Endothelial cell (in vitro differentiated cells): ENCODE results near the gene TOMM40. TPM values are rescaled to one million over a fixed set of nuclear protein-coding genes. Genes with fewer than 3 reads are reported as not detected.

Experiments
- DNase-seq: peaks from one replicate; pipeline ENCODE4 v3.0.0; 2021; ENCODE audit warnings: low spot score
- H3K27ac Mint-ChIP-seq: one replicate; pipeline ENCODE4 v1.8.0; 2021; ENCODE audit warnings: mixed read lengths, inconsistent platforms; ENCODE audit not compliant: unreplicated experiment
- H3K27me3 Mint-ChIP-seq: one replicate; pipeline ENCODE4 v1.8.0; 2021; ENCODE audit warnings: mild to moderate bottlenecking, moderate library complexity, mixed read lengths, inconsistent platforms; ENCODE audit not compliant: unreplicated experiment
- H3K36me3 Mint-ChIP-seq: one replicate; pipeline ENCODE4 v1.8.0; 2021; ENCODE audit warnings: mild to moderate bottlenecking, low read depth, mixed read lengths, inconsistent platforms; ENCODE audit not compliant: unreplicated experiment
- H3K4me1 Mint-ChIP-seq: one replicate; pipeline ENCODE4 v1.8.0; 2021; ENCODE audit warnings: mild to moderate bottlenecking, mixed read lengths, inconsistent platforms; ENCODE audit not compliant: unreplicated experiment
- H3K4me3 Mint-ChIP-seq: one replicate; pipeline ENCODE4 v1.8.0; 2021; ENCODE audit warnings: mild to moderate bottlenecking, mixed read lengths, inconsistent platforms; ENCODE audit not compliant: unreplicated experiment
- H3K9me3 Mint-ChIP-seq: one replicate; pipeline ENCODE4 v1.8.0; 2021; ENCODE audit warnings: mixed read lengths, inconsistent platforms; ENCODE audit not compliant: unreplicated experiment
- total RNA-seq: library from RNA; stranded (reverse); fragmentation: NEBNext Ultra II Directional; extraction: Animal tissue kit (Norgen Biotek cat#: 25700); gene quantifications from one replicate; pipeline ENCODE4 v1.2.1, GENCODE V29; 2021; ENCODE audit not compliant: unreplicated experiment
- TF ChIP-seq, protein P1 (sequence below): fragments of 200-600 bp; sonication (generic); IDR thresholded peaks from one replicate; pipeline ENCODE4 v1.5.0; 2021; ENCODE audit warnings: antibody characterized with exemption; ENCODE audit not compliant: unreplicated experiment

TOMM40 gene
- total RNA-seq, 1 donor from 2014 or later = 60.5 TPM

DNA sequence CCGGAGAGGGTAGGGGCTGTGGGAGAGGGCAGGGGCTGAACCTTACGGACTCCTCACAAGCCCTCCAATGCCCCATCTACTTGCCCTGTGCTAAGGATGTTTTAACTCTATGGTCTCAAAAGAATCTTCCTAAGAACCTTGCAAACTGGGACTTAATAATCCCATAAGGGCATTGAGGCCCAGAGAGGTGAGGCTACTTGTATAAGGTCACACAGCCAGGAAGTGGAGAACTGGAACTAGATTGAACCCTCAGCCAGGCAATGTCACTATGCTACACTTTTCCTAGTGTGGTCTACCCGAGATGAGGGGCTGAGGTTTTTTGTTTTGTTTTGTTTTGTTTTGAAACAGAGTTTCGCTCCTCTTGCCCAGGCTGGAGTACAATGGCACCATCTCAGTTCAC lies 40.5 kb downstream of the TOMM40 start:
- Mint-ChIP-seq H3K4me1 (peaks cover 4% of the 10 kb centered on the region), H3K27ac (no peak overlapping the region)

DNA sequence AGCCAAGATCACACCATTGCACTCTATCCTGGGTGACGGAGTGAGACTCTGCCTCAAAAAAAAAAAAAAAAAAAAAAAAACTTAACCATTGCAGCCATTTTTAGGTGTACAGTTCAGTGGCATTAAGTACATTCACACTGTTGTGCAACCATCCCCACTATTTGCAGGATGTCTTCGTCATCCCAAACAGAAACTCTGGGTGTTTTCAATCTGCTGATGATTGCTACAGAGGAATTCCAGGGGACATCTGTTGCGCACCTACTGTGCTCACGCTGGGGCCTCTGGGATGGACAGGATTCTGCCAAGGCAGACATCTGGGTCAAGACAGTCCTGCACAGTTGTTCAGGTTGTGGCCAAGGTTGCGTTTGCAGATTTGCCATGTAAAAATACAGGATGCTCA lies 48.6 kb downstream of the TOMM40 start:
- no peaks in the 10 kb centered on the region for H3K36me3 Mint-ChIP-seq
- TF ChIP-seq, protein P1, sequence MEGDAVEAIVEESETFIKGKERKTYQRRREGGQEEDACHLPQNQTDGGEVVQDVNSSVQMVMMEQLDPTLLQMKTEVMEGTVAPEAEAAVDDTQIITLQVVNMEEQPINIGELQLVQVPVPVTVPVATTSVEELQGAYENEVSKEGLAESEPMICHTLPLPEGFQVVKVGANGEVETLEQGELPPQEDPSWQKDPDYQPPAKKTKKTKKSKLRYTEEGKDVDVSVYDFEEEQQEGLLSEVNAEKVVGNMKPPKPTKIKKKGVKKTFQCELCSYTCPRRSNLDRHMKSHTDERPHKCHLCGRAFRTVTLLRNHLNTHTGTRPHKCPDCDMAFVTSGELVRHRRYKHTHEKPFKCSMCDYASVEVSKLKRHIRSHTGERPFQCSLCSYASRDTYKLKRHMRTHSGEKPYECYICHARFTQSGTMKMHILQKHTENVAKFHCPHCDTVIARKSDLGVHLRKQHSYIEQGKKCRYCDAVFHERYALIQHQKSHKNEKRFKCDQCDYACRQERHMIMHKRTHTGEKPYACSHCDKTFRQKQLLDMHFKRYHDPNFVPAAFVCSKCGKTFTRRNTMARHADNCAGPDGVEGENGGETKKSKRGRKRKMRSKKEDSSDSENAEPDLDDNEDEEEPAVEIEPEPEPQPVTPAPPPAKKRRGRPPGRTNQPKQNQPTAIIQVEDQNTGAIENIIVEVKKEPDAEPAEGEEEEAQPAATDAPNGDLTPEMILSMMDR = no peak
- H3K4me1 Mint-ChIP-seq = no peaks in the 10 kb centered on the region
- H3K9me3 Mint-ChIP-seq = no peaks in the 10 kb centered on the region
- H3K27me3 Mint-ChIP-seq = peaks cover 2% of the 10 kb centered on the region
- DNase-seq = no peak
- no peak overlapping the region for H3K27ac Mint-ChIP-seq
- H3K4me3 Mint-ChIP-seq = no peak overlapping the region

More for the DNA sequence above, 40.5 kb downstream of the TOMM40 start:
- no peak for DNase-seq
- TF ChIP-seq, protein P1 = no peak
- Mint-ChIP-seq H3K27me3 (peaks cover 6% of the 10 kb centered on the region), H3K4me3 (no peak overlapping the region), H3K9me3 (no peaks in the 10 kb centered on the region), H3K36me3 (no peaks in the 10 kb centered on the region)

DNA sequence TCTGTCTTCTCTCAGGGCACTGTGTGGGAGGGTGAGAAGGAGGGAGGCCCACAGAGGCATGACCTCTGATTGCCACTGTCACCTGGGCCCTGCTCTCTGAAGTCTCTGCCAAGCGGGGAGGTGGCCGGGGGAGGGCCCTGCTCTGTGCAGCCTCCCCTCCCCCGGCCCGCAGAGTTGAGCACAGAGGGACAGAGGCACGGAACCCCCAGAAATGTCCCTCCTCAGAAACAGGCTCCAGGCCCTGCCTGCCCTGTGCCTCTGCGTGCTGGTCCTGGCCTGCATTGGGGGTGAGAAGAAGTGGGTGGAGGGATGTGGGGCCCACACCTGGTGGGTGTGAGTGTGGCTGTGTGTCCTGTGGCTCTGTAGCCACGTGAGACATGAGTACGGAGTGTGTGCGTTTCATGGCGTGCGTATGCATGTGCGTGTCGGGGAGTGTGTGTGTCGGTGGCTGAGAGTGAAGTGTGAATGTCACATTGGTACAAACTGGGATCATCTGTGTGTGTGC lies 51.1 kb downstream of the TOMM40 start, which contains the start of gene APOC4:
TSS of gene APOC4 (plus strand) at position 171 of the 505 bp plus-strand sequence. CDS start at position 212, 41 bp downstream.
- Mint-ChIP-seq H3K9me3 (no peaks in the 10 kb centered on the region), H3K36me3 (no peaks in the 10 kb centered on the region), H3K27ac (no peak within 1 kb of the TSS), H3K4me1 (no peaks in the 10 kb centered on the region), H3K4me3 (no peak within 1 kb of the TSS), H3K27me3 (peaks cover 2% of the 10 kb centered on the region)
- TF ChIP-seq, protein P1 = no peak
- DNase-seq = no peak

DNA sequence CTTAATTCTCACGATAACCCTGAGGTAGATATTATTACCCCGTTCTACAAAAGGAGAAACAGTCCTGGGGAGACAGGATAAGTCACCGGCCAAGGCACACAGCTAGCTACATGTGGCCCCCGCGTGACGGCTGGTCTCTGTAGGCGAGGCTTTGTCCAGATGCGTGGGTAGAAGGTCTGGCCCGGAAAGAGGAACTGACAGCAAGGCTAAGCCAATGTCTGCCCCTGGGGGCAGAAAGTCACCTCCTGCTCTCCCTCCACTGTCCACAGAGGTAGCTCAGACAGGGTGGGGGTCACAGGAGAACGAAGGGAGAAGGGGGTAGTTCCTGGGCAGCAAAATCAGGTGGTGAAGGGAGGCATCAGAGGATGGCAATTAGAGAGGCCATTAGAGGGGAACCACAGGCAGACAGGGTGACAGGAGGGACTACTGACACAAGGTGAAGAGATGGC lies 52.8 kb downstream of the TOMM40 start:
- no peak overlapping the region for H3K4me3 Mint-ChIP-seq
- no peaks in the 10 kb centered on the region for H3K9me3 Mint-ChIP-seq
- no peak overlapping the region for H3K27ac Mint-ChIP-seq
- H3K27me3 Mint-ChIP-seq = peaks cover 2% of the 10 kb centered on the region
- TF ChIP-seq, protein P1 = no peak
- H3K4me1 Mint-ChIP-seq = no peaks in the 10 kb centered on the region
- DNase-seq = no peak
- no peaks in the 10 kb centered on the region for H3K36me3 Mint-ChIP-seq

GRCh38 chr19:44947041-44947581 lies 56.1 kb downstream of the TOMM40 start:
- H3K27me3 Mint-ChIP-seq = peaks cover 3% of the 10 kb centered on the region
- TF ChIP-seq, protein P1 = no peak
- no peaks in the 10 kb centered on the region for H3K4me1 Mint-ChIP-seq
- H3K4me3 Mint-ChIP-seq = no peak overlapping the region
- H3K36me3 Mint-ChIP-seq = no peaks in the 10 kb centered on the region
- no peak overlapping the region for H3K27ac Mint-ChIP-seq
- no peak for DNase-seq
- no peaks in the 10 kb centered on the region for H3K9me3 Mint-ChIP-seq
